GM21515 (cell line): ENCODE measurements around the gene ZNF599.
"Not testable (repeated sequence)": the region's sequence is repeated elsewhere in the genome, so short reads cannot be mapped to it uniquely, and the experiment has no call there.

Source experiments
- ATAC-seq: cut with Tn5 transposase; IDR thresholded peaks from one replicate; pipeline ENCODE4 v1.9.1; 2021; ENCODE audit not compliant: unreplicated experiment

The ZNF599 gene

DNA sequence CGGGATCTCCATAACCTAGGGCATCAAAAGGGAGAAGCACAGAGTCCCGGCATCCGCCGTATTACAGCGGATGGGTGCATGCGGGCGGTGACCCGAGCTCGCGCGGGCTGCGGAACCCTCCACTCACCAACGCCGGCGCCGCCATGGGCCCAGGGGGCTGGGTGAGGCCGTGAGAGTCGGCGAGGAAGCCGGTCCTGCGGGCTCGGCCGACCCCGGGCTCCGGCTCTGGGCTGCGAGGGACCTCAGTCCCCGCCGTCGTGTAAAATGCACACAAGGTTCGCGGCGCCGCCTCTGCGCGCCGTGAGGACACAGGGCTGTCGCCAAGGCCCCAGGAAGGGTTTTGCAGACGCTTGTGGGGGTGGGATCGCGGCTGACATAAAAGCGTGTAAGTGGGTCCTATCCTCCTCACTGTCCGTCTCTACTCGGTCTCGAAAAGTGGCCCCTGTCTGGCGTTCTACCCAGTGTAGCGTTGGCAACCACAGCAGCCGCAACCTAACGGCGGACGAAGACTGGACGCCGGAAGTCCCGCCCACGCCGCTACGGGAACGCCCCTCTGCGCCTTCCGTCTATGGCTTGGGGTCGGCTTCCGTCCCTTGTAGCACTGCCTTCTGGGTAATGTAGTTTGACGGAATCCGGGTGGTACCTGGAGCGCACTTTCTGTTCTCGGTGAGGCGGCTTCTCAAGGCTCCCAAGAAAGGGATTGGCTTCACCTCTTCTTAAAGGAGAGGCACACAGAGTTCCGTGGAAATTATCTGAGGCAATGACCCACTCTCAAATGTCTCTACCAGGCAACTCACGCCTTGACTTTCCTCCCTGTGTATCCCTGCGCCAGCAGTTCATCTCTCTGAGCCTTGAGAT is at the start of gene ZNF599:
TSS of gene ZNF599 (minus strand) at position 519 of the 858 bp plus-strand sequence. CDS start at position 145, 374 bp downstream.
- ATAC-seq: peak; percentile 95

DNA sequence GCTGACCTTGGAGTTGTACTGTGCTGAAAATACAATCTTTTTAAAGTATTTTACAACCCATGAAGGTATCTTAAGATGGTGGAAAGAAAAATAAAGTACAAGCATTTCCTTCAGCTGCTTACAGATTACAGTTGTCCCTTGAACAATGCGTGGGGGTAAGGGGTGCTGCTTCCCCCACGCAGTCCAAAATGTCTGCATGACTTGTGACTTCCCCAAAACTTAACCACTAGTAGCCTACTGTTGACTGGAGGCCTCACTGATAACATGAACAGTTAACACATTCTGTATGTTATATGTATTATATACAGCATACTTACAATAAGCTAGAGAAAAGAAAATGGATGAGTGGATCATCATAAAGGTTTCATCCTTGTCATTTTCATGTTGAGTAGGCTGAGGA is 45.3 kb upstream of the ZNF599 start:
- ATAC-seq: no peak

DNA sequence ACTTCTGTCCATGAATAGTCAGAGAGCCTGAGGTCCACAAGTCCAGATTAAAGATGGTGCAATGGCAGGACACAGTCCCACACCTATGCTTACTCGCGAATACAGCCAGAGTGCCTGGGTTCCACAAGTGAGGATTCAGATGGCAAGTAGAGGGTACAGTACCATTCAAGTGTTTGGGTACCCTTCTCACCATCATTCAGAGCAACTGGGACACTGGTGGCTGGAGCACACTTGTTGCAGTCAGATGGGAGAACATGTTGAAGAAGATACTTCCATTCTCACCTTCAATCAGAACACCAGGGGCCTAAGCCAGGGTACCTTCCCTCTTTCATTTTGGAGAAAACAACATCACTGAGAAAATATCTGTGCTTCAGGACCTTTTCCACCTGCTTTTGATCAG is 43.7 kb upstream of the ZNF599 start:
- no peak for ATAC-seq

DNA sequence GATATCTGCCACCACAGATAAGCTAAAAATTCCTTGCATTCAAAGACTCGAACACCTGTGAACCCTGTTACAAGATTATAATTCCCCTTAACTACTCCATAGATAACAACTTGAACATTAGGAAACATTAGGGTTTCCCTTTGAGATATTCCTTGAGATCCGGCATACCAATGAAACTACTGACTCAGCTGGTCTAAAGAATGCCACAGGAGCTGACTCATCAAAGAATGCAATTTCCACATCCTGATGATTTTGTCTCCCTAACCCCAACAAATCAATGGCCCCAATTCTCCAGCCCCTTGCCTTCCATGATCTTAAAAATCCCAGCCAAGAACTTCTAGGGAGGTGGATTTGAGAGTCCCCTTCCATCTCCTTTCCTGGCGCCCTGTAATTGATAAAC is 35.6 kb upstream of the ZNF599 start:
- no peak for ATAC-seq

DNA sequence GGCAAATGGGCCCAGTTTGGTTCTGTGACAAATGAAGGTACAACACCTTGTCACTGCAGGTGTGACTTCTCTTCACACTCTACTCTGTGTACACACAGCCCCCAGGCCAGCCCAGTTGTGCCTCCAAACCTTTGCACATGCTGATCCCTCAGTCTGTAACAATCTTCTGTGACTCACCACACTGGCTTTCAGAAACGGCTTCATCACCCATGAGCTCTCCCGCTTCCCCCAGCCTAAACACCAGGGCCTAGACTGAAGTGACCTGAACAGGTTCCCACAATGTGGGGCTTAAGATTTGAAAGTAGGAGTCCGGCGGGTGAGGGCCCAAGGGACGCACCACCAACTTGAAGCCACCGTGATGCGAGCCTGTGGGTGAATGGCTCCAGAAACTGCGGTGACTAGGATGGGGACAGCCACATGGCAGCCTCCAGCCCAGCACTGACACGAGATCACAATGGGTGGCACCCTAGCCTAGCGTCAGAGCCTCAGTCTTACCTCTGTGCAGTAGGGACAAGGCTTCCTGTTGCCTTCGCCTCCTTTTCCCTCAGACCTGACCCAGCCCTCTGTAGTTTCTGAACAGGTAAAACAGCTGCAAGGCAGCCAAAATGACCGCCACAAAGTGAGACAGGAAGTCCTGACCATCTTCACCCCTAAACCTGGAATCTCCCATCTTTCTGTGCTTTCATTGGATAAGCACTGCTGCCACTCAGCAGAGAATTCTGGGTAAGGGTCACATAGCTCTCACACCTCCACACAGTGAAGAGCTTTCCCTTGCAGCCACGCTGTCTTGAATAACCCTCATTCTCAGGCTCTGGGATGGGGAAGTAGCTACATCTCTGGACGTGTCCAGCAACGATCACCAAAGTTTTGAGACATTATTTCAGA is 34.2 kb upstream of the ZNF599 start:
- no peak for ATAC-seq

DNA sequence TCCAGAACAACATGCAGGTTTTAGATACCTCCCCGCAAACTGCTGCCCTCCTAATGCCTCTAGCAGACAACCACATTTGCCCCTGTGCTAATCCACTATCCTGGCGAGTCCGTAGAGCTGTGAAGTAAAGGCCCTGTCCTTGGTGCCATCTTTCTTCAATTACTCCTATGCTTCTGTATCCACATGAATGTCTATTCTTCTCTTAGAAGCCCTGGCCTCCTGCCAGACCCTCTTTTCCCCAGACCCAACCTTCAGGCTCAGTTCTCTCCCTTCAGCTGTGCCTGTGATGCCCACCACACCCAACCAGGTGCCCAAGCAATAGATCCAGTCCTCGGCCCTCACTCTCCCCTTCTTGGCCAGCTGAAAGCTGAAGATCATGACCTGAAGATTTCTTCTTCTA is 31.1 kb upstream of the ZNF599 start:
- ATAC-seq: no peak

DNA sequence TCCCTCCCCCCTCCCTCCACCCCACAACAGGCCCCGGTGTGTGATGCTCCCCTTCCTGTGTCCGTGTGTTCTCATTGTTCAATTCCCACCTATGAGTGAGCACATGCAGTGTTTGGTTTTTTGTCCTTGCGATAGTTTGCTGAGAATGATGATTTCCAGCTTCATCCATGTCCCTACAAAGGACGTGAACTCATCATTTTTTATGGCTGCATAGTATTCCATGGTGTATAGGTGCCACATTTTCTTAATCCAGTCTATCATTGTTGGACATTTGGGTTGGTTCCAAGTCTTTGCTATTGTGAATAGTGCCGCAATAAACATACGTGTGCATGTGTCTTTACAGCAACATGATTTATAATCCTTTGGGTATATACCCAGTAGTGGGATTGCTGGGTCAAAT is 23.9 kb upstream of the ZNF599 start:
- not testable (repeated sequence) for ATAC-seq

DNA sequence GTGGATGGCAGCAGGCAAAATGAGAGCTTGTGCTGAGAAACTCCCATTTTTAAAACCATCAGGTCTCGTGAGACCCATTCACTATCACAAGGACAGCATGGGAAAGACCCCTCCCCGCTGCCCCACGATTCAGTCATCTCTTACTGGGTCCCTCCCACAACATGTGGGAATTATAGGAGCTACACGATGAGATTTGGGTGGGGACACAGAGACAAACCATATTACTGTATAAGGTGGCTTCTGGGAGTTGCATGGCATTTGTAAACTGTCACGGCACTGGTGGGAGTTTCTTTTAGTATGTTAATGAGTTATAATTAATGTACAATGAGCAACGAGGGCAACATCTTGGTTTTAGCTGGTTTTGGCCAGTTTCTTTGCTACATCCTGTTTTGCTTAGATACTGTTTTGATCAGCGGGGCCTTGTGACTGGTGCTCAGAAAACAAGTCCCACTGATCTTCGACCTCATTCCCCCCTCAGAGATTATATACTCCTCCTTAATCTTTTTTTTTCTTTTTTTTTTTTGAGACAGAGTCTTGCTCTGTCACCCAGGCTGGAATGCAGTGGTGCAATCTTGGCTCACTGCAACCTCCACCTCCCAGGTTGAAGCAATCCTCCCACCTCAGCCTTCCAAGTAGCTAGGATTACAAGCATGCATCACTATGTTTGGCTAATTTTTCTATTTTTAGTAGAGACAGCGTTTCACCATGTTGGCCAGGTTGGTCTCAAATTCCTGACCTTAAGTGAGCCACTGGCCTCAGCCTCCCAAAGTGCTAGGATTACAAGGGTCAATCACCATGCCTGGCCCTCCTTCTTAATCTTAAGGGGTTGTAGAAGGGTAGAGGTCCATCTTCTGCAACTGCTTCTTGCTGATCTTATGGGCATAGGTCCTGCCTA is 21.3 kb upstream of the ZNF599 start:
- ATAC-seq: no peak

DNA sequence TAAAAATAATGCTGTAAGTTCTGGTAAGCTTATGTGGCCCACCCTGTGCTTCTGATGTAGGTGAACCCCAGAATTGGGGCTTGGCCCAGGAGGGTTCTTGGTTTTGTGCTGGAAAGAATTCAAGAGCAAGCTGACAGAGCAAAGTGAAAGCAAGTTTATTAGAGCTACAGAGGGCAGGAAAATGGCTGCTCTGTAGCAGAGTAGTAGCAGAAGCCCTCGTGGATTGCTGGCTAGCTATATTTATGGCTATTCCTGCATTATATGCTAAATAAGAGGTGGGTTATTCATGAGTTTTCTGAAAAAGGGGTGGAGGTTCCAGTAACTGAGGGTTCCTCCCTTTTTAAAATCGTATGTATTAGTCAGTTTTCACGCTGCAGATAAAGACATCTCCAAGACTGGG is 20.6 kb upstream of the ZNF599 start:
- no peak for ATAC-seq

DNA sequence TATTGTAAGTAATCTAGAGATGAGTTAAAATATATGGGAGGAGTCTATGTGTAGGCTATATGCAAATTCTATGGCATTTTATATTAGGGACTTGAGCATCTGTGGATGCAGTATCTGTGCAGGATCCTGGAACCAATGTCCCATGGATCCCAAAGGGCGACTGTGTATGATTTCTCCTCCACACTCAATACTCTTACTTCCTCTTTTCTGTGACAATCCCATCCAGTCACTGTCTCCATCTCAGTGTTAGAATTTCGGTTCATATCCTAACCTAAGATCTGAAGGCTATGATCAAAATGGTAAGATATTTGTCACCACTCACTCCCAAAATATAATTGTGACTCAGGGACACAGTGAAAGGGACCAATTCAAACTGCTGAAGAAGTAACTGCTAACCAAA is 15.1 kb upstream of the ZNF599 start:
- ATAC-seq: no peak

DNA sequence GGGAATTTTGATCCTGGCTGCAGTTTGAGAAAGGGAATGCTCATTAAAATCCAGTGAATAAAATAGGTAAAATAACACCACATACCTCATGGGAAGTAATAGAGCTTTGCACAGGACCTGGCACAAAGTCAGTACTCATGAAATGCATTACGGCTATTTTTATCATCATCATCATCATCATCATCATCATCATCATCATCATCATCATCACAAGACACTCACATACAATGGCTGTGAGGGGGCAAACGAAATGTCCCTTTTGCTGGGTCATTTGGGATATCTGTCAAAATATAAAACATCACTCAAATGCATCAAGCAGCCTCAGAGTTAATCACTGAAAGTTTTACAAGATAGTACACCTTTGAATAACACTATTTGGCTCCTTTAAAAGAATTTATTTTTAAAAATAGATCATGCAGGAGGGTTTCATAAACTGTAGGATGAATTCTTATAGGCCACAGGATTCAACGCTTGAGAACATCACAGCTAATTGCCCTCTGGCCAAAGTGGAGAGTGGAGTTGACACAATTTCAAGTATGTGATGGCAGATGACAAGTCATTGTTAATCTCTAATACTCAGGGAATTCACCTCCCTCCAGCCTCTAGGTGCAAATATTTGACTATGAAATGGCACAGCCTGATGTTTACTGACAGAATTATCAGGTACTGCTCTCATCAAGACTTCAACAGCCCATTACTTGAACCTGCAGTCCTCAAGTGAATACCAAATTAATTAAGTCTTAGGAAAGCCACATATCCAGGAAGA is 14.2 kb upstream of the ZNF599 start:
- no peak for ATAC-seq

DNA sequence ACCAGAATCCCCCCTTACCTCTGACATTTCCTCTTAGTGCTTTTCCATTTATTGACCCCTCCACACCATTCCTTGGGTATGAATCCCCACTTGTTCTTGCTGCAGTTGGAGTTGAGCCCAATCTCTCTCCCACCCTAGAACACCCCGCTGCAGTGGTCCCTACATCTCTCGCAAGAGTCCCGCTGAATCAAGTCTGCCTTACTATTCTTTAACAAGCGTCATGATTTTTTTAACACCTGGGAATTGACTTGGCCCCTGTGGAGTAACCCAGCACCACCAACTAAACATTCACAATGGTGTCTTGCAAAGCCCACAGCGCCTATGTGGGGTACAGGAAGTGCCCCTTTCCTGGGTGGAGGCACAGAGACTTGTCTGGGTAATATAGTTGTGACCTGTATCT is 13.2 kb upstream of the ZNF599 start:
- no peak for ATAC-seq

DNA sequence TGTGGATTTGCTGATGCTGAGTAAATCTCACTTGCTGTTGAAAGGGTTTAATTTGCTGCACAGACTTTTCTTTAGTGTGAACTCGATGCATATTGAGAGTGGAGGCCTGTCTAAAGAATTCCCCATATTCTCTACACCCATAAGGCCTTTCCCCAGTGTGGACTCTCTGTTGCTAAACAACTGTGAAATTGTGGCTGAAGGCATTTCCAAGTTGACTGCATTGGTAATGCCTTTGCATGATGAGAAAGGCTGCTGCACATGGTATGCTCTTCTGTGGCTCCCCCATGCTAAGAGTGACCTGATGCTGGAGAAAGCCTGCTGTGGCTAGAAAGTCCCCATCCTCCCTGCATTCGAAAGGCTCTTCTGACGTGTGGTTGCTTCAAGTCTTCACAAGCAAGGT is 6.6 kb upstream of the ZNF599 start:
- ATAC-seq: no peak

DNA sequence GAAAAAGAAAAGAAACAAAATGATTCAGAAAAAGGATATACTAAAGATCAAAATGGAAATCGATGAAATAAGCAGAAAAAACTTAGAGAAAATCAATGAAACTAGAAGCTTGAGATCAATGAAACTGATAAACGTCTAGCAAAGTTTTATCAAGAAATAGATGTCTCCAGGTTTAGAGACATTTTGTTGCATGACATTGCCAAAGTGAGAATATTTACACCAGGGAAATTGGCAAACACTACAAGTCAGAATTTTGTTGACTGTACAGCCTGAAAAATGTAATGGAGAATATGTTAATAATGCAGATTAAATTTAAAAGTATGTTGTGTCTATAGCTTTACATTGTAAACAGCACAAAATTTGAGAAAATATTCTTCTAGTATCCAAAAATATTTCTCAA is 5.3 kb upstream of the ZNF599 start:
- ATAC-seq: no peak

DNA sequence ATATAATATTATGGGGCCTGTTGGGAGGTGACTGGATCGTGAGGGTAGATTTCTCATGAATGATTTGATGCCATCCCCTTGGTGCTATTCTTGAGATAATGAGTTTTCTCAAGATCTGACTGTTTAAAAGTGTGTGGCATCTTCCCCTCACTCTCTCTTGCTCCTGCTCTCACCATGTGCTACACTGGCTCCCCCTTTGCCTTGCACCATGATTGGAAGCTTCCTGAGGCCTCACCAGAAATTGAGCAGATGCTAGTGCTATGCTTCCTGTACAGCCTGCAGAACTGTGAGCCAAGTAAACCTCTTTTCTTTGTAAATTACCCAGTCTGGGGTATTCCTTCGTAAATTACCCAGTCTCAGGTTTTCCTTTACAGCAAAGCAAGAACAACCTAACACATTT is 1.8 kb upstream of the ZNF599 start:
- ATAC-seq: no peak

DNA sequence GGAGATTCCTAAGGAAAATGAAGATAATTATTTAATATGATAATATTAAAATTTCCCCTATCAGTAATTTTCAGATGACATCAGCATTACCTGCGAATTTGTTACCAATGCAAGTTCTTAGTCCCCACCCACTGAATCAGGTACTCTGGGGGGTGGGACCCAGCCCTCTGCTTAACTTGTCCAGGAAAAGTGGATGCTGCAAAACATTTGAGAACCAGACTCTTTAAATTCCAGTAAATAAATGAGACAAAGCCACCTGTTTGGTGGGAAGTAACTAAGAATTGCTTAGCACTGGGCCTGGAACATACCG is 495 bp upstream of the ZNF599 start:
- ATAC-seq: no peak

DNA sequence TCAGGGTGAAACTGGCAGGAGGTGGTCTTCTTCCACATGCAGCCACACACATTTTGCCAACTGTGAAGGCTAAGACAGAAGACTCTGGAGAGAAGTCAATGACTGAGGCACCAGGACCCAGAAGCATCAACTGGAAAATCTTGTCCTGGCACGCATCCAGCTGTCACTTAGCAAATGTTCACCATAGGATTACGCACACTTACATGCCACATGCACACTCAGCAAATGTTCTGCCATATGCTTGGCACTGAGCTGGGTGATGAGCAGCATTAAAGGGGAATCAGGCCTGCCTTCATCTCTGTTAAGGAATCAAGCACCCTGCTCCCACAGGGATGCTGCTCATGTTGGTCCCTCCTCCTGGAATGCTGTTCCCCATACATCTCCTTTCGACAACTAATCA is 5.1 kb downstream of the ZNF599 start:
- ATAC-seq: no peak

DNA sequence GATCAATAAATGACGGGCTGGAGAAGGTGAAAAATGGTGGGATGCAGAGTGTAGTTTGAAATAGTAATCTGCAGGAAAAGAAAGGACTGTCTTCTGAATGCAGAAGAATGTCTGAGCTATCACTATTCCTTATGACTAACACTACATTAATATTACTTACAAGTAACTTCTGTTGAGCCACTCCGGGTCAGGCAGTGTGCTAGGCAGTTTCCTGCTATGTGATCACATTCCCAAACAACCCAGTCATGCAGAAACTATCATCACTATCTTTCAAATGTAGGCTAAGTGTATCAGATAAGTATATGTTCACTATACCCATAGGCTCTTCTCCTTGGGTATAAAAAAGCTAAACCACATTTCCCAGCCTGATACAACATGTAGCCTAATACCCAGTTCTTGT is 6.6 kb downstream of the ZNF599 start:
- ATAC-seq: no peak

DNA sequence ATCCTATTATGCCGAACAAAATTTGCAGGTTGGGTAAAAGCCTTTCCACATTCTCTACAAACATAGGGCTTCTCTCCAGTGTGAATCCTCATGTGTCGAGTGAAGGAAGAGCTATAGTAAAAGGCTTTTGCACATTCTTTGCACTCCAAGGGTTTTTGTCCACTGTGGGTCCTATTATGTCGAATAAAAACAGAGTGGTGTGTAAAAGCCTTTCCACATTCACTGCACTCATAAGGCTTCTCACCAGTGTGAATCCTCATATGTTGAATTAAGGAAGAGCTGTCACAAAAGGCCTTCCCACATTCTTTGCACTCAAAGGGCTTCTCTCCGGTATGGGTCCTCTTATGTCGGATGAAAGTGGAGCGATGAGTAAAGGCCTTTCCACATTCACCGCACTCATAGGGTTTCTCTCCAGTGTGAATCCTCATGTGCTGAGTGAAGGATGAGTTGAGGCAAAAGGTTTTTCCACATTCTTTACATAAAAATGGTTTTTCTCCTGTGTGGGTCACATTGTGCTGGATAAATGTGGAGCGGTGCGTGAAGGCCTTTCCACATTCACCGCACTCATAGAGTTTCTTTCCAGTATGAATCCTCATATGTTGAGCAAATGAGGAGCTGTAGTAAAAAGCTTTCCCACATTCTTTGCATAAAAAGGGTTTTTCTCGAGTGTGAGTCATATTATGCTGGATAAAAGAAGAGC is 13.6 kb downstream of the ZNF599 start:
- ATAC-seq: no peak

DNA sequence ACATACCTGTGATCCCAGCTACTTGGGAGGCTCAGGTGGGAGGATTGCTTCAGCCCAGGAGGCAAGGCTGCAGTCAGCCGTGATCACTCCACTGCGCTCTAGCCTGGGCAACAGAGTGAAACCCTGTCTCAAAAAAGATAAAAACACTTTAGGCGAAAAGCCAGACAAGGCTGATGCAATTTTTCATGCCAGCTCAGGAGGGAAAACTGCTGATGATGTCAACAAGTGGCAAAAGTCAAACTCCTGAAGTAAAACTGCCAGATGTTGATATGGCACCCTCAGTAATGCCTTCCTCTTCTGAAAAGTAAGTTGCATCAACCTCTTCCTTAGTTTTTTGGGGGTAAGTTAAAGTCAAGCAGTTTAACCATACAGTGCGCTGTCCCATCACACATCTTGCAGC is 15.6 kb downstream of the ZNF599 start:
- ATAC-seq: no peak
